ENCODE results near the gene MAMSTR. TPM values are rescaled to one million over a fixed set of nuclear protein-coding genes. Genes with fewer than 3 reads are reported as not detected.

The MAMSTR gene
- total and polyA plus RNA-seq, 9 of the 15 experiments (the other 6 are each of a cell fraction or from before 2014, with no cell fraction given) = 0.08 to 1.00 (median 0.40) TPM; not detected in 1

GRCh38 chr19:48681127-48681470, 38.4 kb downstream of the MAMSTR start (continued):
- TF ChIP-seq HBP1 (CRISPR knock-in tag; IDR thresholded peaks at IDR 0.05) (no peak), ZBTB5 (IDR thresholded peaks at IDR 0.05) (no peak), ZNF121 (CRISPR knock-in tag; conservative IDR thresholded peaks at IDR 0.05) (peak; percentile 35; the same call in 1 of the 2 replicates), PKNOX1 (IDR thresholded peaks at IDR 0.05) (no peak), RUNX1 (IDR thresholded peaks at IDR 0.05; ENCODE audit: low read depth) (no peak), RNF2 (IDR thresholded peaks at IDR 0.05) (peak; percentile 71; the same call in 1 of the 2 replicates), ZNF280A (IDR thresholded peaks at IDR 0.05; ENCODE audit: low read depth, partially characterized antibody) (no peak), RBM17 (IDR thresholded peaks at IDR 0.05; ENCODE audit: borderline replicate concordance, low read depth, low read length) (no peak), DEAF1 (CRISPR knock-in tag; IDR thresholded peaks at IDR 0.05) (no peak), SRSF3 (IDR thresholded peaks at IDR 0.05; ENCODE audit: insufficient read depth, low read length) (no peak), CBX1 (IDR thresholded peaks at IDR 0.05; ENCODE audit: low read depth) (no peak), E2F6 (IDR thresholded peaks at IDR 0.05; ENCODE audit: borderline replicate concordance in 1 of 2, extremely low read depth in 1 of 2, insufficient read depth in 1 of 2, insufficient read length in 1 of 2, low read depth in 1 of 2, low read length in 1 of 2, poor library complexity in 1 of 2, severe bottlenecking in 1 of 2) (peak in 1 of 2 experiments; percentile 30), SREBF1 (IDR thresholded peaks at IDR 0.05; ENCODE audit: borderline replicate concordance, low read depth, low read length) (no peak), HES1 (IDR thresholded peaks at IDR 0.05; ENCODE audit: low read depth) (peak; percentile 82), MAX (CRISPR knock-in tag; IDR thresholded peaks at IDR 0.05) (peak; percentile 63; the same call in 1 of the 2 replicates)

Measured in K562 (cell line).